Adrenal gland (tissue), 5 donors: ENCODE data around the gene BCL11B.

Experiments used
- POLR2A ChIP-seq, 2 donors: fragments of 450-650 bp; IDR thresholded peaks; one replicate each; pipeline ENCODE4 v1.6.1; 2017; ENCODE audit warnings: antibody characterized with exemption in 2 of 2, mild to moderate bottlenecking in 2 of 2, moderate library complexity in 1 of 2
- TF ChIP-seq, protein P1 (sequence below), 6 experiments: fragments of 450-650 bp in 4 of 6; fragments of 200-600 bp in 2 of 6; sonication (generic) in 1 of 6; IDR thresholded peaks; 1 replicate in 5 of 6; 2 replicates in 1 of 6; pipeline versions ENCODE4 v1.5.1 to v1.8.0; 2016 to 2021; ENCODE audit warnings: antibody characterized with exemption in 6 of 6, mild to moderate bottlenecking in 2 of 6, moderate library complexity in 1 of 6
- donor health status: DM: no; HTN: no; CAD: no.

DNA sequence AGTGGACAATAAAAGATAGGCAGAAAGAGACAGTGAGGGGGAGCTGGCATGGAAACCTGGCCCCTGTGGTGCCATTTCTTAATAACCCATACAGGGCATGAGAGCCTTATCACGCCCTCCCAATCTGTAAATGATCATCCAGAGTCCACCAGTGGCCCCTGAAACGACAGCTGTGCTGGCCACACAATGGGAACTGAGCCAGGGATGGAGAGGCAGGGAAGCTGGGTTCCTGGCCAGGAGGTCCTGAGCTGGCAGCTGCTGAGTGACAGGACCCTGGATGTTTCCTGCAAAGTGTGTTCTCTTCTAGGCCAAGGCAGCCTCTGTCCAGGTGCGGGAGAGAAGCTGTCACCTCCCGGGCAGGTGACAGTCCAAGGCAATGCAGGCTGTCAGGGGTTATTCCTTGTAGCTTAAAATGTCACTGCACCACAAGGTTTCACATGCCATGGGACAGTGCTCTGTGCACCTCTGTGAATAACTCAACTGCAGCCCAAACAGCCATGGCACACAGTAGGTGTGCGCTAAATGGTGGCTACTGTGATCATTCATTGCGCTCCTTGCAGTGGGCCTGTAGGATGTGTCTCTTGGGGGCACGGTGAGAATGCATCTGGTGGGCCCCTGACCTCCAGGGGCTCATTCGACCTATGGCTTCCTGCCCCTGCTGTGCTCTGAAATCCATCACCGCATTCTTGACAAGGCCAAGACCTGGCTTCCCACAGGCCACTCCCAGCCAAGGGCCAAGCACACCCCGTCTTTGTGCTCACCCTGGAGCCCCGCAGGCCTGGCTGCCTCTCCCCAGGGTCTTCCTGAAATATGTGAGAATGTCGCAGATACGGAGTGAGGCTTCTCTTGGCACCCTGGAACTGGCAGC is 46.3 kb upstream of the BCL11B start:
- TF ChIP-seq, protein P1, sequence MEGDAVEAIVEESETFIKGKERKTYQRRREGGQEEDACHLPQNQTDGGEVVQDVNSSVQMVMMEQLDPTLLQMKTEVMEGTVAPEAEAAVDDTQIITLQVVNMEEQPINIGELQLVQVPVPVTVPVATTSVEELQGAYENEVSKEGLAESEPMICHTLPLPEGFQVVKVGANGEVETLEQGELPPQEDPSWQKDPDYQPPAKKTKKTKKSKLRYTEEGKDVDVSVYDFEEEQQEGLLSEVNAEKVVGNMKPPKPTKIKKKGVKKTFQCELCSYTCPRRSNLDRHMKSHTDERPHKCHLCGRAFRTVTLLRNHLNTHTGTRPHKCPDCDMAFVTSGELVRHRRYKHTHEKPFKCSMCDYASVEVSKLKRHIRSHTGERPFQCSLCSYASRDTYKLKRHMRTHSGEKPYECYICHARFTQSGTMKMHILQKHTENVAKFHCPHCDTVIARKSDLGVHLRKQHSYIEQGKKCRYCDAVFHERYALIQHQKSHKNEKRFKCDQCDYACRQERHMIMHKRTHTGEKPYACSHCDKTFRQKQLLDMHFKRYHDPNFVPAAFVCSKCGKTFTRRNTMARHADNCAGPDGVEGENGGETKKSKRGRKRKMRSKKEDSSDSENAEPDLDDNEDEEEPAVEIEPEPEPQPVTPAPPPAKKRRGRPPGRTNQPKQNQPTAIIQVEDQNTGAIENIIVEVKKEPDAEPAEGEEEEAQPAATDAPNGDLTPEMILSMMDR (IDR thresholded peaks at IDR 0.05): no peak
- no peak for TF ChIP-seq POLR2A (IDR thresholded peaks at IDR 0.05)
